Brain microvascular endothelial cell (primary cell): ENCODE data around the gene FKBP8.

Experiments used
- DNase-seq: peaks from one replicate; pipeline ENCODE4 v3.0.0-alpha.2; 2020
- H3K27ac ChIP-seq: fragments of 250-450 bp; sonication (Bioruptor Pico); 2 replicates; pipeline ENCODE4 v1.5.1; 2020; ENCODE audit warnings: mild to moderate bottlenecking, moderate library complexity
- H3K27me3 ChIP-seq: fragments of 250-450 bp; sonication (Bioruptor Pico); replicated peaks from 2 replicates; pipeline ENCODE4 v1.5.1; 2020; ENCODE audit warnings: mild to moderate bottlenecking
- H3K36me3 ChIP-seq: fragments of 250-450 bp; sonication (Bioruptor Pico); replicated peaks from 2 replicates; pipeline ENCODE4 v1.5.1; 2020; ENCODE audit warnings: mild to moderate bottlenecking
- H3K4me3 ChIP-seq: 2 replicates; pipeline ENCODE4 v1.5.1; 2011; ENCODE audit warnings: low read depth, mild to moderate bottlenecking, control low read depth, low read length, moderate library complexity
- CTCF ChIP-seq: IDR thresholded peaks from 2 replicates; pipeline ENCODE4 v1.5.1; 2011; ENCODE audit warnings: low read depth, mild to moderate bottlenecking, moderate library complexity, low read length, control low read depth, inconsistent platforms; ENCODE audit errors: missing control alignments
- in situ Hi-C: cut with HindIII; loops from 2 replicates; pipeline ENCODE4 v1.10.0; 2017; ENCODE audit warnings: low sequenced_read_pairs, low pct_ligation_motif_present

The FKBP8 gene

DNA sequence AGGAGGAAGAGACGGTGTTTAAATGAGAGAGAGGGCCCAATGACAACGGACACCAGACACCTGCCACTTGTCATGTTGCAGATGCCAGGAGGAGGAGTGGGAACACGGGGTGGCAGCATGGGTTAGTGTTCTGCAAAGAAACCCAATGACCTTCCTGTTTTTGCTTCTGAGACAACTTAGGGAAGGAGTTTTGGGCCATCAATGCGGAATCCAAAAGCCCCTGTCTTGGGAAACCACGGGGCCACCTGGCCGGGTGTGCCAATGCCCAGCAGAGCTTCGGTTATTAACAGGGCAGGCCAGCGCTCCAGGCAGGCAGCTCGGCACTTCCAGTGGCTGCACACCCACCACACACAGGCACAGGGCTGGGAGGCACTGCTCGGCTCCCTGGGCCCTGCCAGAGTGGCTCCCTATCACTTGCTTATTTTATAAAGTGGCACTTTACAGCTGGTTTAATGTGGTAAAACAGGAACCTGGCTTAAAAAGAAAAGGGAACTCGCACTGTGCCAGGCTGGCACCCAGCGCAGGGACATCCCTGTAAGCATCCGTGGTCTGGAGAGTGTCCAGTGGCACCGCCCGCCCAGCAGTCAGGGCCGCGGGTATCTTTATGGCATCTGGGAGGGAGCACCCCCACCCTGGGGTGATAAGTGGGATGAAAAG, 40.6 kb downstream of the FKBP8 start:
- no peak for TF ChIP-seq CTCF
- H3K27me3 ChIP-seq = no peaks in the 10 kb centered on the region
- no peak overlapping the region for H3K27ac ChIP-seq
- in situ Hi-C loops = no loop called here
- no peak overlapping the region for H3K4me3 ChIP-seq
- no peak for DNase-seq
- H3K36me3 ChIP-seq = no peaks in the 10 kb centered on the region

- no peak overlapping the region for H3K27ac ChIP-seq
- no peak for DNase-seq
- in situ Hi-C loops = no loop called here
- H3K4me3 ChIP-seq = no peak overlapping the region
- H3K27me3 ChIP-seq = no peaks in the 10 kb centered on the region
- no peak for TF ChIP-seq CTCF
- H3K36me3 ChIP-seq = no peaks in the 10 kb centered on the region
Measured at GRCh38 chr19:18502246-18502637, 41.1 kb downstream of the FKBP8 start.

DNA sequence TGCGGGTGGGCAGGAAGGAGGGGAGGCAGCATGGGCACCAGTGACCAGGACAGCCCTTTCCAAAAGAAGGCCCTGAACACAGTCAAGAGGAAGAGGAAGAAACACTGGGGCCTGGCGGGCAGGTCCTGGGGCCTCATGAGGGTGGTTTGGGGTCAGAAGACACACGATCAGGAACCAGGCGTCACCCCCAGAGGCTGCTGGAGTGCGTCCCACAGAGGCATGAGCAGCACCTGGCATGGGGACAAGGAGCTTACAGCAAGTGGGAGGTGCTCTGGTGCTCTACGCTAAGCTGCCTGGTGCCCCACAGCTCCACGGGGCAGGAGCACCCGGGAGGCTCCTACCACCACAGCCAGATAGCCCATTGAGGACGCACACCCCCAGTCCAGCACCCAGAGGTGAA, 41.5 kb downstream of the FKBP8 start:
- H3K27ac ChIP-seq = no peak overlapping the region
- in situ Hi-C loops = no loop called here
- no peak for TF ChIP-seq CTCF
- H3K4me3 ChIP-seq = no peak overlapping the region
- no peaks in the 10 kb centered on the region for H3K36me3 ChIP-seq
- H3K27me3 ChIP-seq = no peaks in the 10 kb centered on the region
- no peak for DNase-seq

DNA sequence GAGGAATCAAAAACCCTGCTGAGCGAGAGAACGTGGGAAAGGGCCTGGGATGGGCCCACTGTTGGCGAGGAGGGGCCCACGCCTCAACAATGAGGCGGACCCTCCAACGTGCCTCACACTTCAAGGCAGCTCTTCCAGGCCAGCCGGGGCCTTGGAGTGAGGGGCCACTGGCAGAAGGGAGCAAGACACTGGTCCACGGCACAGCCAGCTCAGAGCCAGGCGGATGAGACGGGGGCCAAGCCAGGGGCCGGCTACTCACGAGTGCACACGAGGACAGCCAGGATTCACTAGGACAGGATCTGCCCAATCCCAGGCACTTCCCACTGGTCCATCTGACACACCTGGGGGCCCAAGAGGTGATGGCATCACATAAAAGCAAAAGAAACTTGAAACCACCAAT, 42.0 kb downstream of the FKBP8 start:
- no peak overlapping the region for H3K27ac ChIP-seq
- in situ Hi-C loops = no loop called here
- no peaks in the 10 kb centered on the region for H3K27me3 ChIP-seq
- TF ChIP-seq CTCF = no peak
- no peak overlapping the region for H3K4me3 ChIP-seq
- DNase-seq = no peak
- no peaks in the 10 kb centered on the region for H3K36me3 ChIP-seq

DNA sequence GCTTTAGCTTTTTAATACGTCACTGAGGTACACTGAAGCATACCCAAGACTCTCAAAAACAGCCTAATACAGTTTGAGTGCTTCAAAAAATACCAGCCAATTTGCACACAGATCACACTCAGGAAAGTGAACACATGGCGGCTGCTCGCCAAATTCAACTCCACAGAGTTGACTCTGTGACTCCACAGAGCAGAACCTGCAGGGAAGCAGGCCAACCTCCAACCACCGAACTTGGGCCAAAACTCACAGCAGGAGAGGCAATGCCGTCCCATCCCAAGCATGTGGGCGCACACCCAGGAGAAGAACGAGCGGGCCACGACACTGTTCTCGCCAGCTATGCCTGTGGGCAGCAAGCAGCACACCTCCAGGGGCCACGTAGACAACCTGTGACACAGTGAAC, 42.6 kb downstream of the FKBP8 start:
- no peak for TF ChIP-seq CTCF
- in situ Hi-C loops = no loop called here
- no peak for DNase-seq
- Histone ChIP-seq H3K27ac (no peak overlapping the region), H3K4me3 (no peak overlapping the region), H3K36me3 (no peaks in the 10 kb centered on the region), H3K27me3 (no peaks in the 10 kb centered on the region)

DNA sequence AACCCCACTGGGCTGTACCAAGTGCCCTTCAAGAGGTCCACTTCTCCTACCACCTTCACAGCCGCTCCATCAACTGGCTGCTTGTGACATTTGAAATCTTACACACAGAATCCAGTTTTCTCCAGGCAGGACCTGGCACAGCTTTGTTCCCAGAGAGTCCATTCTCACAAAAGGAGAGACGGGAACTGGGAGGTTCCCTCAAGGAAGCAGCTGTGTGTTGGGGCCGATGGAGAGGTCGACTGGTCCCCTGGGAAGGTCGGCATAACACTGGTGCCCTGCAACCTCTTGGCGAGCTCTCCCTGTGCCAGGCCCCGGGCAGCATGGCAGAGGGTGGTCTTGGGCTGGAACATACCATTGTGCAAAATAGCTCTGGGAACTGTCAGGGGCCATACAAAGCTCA, 43.0 kb downstream of the FKBP8 start:
- in situ Hi-C loops = no loop called here

More for the DNA sequence above, 43.0 kb downstream of the FKBP8 start:
- no peak for TF ChIP-seq CTCF
- Histone ChIP-seq H3K4me3 (no peak overlapping the region), H3K36me3 (no peaks in the 10 kb centered on the region), H3K27ac (no peak overlapping the region), H3K27me3 (no peaks in the 10 kb centered on the region)
- no peak for DNase-seq
